ENCODE measurements around the gene POLR3C.

The POLR3C gene

GRCh38 chr1:145857170-145857569, 33.2 kb downstream of the POLR3C start:
- no peak for TF ChIP-seq CTCF (IDR thresholded peaks at IDR 0.05; ENCODE audit: low read depth, low read length)
- no peak overlapping the region for H3K4me3 ChIP-seq (replicated peaks in 1 of 2; ENCODE audit: low read depth in 2 of 2, low read length in 2 of 2)
- no peak for DNase-seq (ENCODE audit: low read depth in 2 of 2)

DNA sequence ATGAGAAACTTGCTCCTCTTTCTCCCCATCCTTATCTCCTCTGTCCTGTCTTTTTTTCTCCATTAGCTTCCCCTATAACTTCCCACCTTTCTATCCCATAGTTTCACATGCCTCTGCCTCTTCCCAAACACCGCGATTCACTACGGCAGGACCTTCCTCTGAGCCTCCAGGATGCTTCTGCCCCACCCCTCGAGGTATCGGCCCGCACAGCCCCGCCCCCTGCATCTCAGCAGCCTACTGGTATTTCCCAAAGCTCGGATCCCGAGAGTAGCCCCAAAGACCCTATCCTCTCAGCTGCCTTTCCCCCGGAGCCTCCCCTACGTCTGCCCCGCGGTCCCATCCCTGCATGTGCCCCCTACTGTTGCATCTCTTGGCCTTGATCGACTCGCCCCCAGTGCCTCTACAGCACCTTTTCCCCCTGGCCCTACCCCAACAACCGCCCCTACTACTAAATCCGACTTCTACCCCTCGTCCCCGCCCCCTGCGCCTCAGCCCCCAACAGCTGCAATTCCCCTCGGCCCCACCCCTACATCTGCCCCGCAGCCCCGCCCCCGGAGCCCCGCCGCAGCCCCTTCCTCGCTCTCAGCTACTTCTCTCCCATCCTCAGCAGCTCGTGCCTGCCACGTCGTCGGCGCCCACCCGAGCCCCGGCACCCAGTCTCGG, 34.4 kb downstream of the POLR3C start:
- H3K4me3 ChIP-seq (replicated peaks in 1 of 2; ENCODE audit: low read depth in 2 of 2, low read length in 2 of 2), result peak overlapping the region; percentile 74 to 77
- no peak for TF ChIP-seq CTCF (IDR thresholded peaks at IDR 0.05; ENCODE audit: low read depth, low read length)
- DNase-seq (ENCODE audit: low read depth in 2 of 2), result peak; percentile 35 to 43

DNA sequence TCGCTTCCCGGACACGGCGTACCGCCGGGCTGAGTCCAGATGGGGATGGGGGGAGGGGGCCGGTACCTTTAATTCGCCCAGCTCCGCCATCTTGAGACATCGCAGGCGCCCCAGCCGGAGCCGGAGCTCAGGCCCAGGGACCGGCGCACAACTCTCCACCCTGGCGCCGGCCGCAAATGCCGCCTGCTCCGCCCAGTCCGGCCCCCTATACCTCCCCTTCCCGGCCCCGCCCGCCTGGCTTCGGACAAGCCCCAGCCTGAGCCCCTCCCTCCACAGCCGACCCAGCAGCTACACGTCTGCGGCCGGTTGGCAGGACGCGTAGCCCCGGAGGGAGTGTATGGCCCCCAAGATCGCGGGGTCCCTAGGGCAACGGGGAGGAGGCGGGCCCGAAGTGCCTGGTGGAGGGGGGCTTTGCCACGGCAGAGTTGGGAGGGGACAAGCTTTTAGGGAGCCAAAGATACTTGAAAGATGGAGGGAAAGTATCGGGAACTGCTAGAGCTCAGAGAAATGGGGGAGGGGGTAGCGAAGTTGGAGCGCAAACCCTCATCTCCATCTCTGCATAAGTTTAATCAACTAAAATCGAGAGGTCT, 35.0 kb downstream of the POLR3C start, which contains the start of gene PIAS3:
PIAS3 (minus strand) TSS at position 181 of the 590 bp plus-strand sequence; CDS start at position 90, 91 bp downstream.
- peak; percentile 94 to 97 for DNase-seq (ENCODE audit: low read depth in 2 of 2)
- no peak for TF ChIP-seq CTCF (IDR thresholded peaks at IDR 0.05; ENCODE audit: low read depth, low read length)

DNA sequence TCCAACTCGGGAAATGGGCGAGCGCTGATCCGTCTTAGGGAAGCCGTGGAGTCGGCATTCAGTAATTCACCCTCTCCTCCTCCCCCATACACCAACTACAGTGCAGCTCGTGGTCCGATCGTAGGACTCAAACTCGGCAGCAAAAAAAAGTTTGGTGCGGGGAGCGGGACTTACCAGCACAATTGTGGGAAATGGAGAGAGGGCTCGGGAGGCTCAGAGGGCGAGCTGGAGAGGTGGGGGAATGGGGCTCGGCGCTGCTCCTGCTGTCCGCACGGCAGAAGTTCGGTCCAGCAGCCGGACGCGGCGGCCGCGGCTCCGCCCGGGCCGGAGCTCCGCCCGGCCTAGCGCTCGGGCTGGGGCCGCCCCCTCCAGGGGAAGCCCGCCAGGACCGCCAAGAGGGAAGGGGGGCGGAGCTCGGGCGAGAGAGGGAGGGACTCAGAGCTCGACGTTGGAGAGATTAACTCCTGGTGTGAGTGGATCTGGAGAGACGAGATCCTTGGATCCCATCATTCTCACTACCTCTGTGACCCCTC, 35.6 kb downstream of the POLR3C start:
- peak; percentile 86 to 93 for DNase-seq (ENCODE audit: low read depth in 2 of 2)
- H3K4me3 ChIP-seq (replicated peaks in 1 of 2; ENCODE audit: low read depth in 2 of 2, low read length in 2 of 2), result peak overlapping the region; percentile 74 to 77
- TF ChIP-seq CTCF (IDR thresholded peaks at IDR 0.05; ENCODE audit: low read depth, low read length), result peak; percentile 12

More for the DNA sequence above, 35.0 kb downstream of the POLR3C start, which contains the start of gene PIAS3:
- peak within 1 kb of the TSS; percentile 74 to 77 for H3K4me3 ChIP-seq (replicated peaks in 1 of 2; ENCODE audit: low read depth in 2 of 2, low read length in 2 of 2)

DNA sequence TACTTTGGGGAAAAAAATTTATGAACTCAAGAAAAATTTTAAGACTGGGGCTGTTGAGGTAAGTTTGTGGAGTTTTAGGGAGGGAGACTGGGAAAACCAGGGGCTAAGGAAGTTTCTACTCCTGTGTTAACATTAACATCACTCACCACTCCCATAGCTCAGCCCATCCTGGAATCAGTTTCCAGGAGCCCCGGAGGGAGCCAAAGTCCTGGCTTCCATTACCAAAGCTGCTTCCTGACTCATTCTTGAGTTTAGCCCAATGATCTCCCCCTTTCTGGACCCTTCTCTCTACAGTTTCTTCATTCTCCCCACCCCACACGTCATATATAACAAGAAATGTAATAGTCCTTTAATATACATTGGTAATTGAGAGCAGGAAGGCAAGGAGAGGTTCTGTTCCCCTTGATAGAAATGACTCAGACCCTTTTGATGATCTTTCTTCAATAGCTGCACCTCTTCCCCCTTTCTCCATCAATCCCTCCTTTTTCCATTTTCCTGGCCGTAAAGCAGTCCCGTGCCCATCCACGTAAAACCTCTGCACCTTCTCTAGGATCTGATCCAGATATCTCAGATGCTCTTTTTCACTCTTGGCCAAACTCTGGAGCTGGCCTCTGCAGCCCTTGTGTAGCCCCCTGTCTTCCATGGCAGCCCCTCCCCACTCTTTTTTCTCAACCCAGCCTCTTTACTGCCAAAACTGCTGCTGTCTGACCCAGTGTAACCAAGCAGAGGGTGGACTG, 39.5 kb downstream of the POLR3C start:
- peak in 1 of 2 donors; percentile 27 for DNase-seq (ENCODE audit: low read depth in 2 of 2)
- no peak overlapping the region for H3K4me3 ChIP-seq (replicated peaks in 1 of 2; ENCODE audit: low read depth in 2 of 2, low read length in 2 of 2)
- no peak for TF ChIP-seq CTCF (IDR thresholded peaks at IDR 0.05; ENCODE audit: low read depth, low read length)

DNA sequence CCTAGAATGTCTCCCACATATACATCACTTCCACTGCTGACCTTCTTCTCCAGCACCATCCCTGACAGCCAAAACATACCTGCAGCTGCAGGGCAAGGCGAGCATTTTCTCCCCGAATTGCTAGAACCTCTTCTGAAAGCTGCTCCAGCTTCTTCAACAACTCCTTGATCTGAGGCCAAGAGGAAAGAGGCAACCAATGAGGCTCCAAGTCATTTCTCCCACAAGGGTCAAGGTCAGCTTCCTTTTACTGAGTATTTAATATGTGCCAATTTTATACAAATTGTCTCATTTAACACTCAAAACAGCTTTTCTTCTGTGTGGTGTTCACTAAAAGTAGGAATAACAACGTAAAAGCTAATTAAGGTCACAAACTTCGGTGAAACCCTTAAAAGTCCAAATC, 44.2 kb downstream of the POLR3C start:
- no peak for TF ChIP-seq CTCF (IDR thresholded peaks at IDR 0.05; ENCODE audit: low read depth, low read length)
- H3K4me3 ChIP-seq (replicated peaks in 1 of 2; ENCODE audit: low read depth in 2 of 2, low read length in 2 of 2), result no peak overlapping the region
- no peak for DNase-seq (ENCODE audit: low read depth in 2 of 2)

All from cardiac fibroblast (primary cell).